IMR-90 (cell line): ENCODE results near the gene C1QTNF9B. TPM values are rescaled to one million over a fixed set of nuclear protein-coding genes. Genes with fewer than 3 reads are reported as not detected.

Experiments used
- ATAC-seq: fragments of 200-7000 bp; cut with Tn5 transposase; 2 replicates; pipeline ENCODE4 v1.9.1; 2020; ENCODE audit warnings: low read depth, mild to moderate bottlenecking, moderate library complexity
- BruUV-seq: library from RNA; stranded (reverse); fragments of 400-500 nt; replicated peaks from 2 replicates; lab custom pipeline; 2021; lab: Mats Ljungman, UMichigan
- CTCF ChIA-PET: fragments of 300-600 bp; formaldehyde crosslinking; extraction: SDS; loops from one replicate; lab custom pipeline; 2021; ENCODE audit warnings: antibody characterized with exemption; lab: Yijun Ruan, JAX
- POLR2A ChIA-PET: fragments of 300-600 bp; sonication (Branson Sonifier 250); formaldehyde crosslinking; loops from one replicate; lab custom pipeline; 2022; ENCODE audit warnings: antibody characterized with exemption; ENCODE audit not compliant: unreplicated experiment; lab: Charles Lee
- DNase-seq: peaks from one replicate; pipeline ENCODE4 v3.0.0; 2013
- H2AFZ ChIP-seq: replicated peaks from 2 replicates; pipeline ENCODE3; 2013; ENCODE audit warnings: low read length, mild to moderate bottlenecking; ENCODE audit not compliant: poor library complexity
- H2AK5ac ChIP-seq: 2 replicates; pipeline ENCODE4 v1.6.1; 2013; ENCODE audit warnings: low read depth, low read length, inconsistent platforms
- H2AK9ac ChIP-seq: replicated peaks from 2 replicates; pipeline ENCODE3; 2013; ENCODE audit warnings: mild to moderate bottlenecking, low read depth, low read length, moderate library complexity; ENCODE audit not compliant: poor library complexity
- H2BK120ac ChIP-seq: 2 replicates; pipeline ENCODE4 v1.6.1; 2013; ENCODE audit warnings: low read depth, low read length, inconsistent platforms
- H2BK15ac ChIP-seq: 3 replicates; pipeline ENCODE4 v1.6.1; 2013; ENCODE audit warnings: low read depth, low read length, inconsistent platforms
- H2BK20ac ChIP-seq: 2 replicates; pipeline ENCODE4 v1.6.1; 2013; ENCODE audit warnings: low read depth, mild to moderate bottlenecking, inconsistent platforms, low read length, moderate library complexity
- H2BK5ac ChIP-seq: 2 replicates; pipeline ENCODE4 v1.6.1; 2013; ENCODE audit warnings: mild to moderate bottlenecking, low read depth, low read length, inconsistent platforms; ENCODE audit not compliant: poor library complexity, severe bottlenecking
- H3K14ac ChIP-seq: replicated peaks from 2 replicates; pipeline ENCODE4 v1.6.1; 2013; ENCODE audit warnings: low read depth, low read length, inconsistent platforms
- H3K18ac ChIP-seq: 2 replicates; pipeline ENCODE4 v1.6.1; 2013; ENCODE audit warnings: low read depth, low read length, control low read depth
- H3K23ac ChIP-seq: 2 replicates; pipeline ENCODE4 v1.6.1; 2013; ENCODE audit warnings: low read depth, low read length, inconsistent platforms
- H3K27ac ChIP-seq: 2 replicates; pipeline ENCODE4 v1.5.1; 2013; ENCODE audit warnings: mild to moderate bottlenecking, control low read depth, low read length; ENCODE audit not compliant: insufficient read depth
- H3K27me3 ChIP-seq: 2 replicates; pipeline ENCODE4 v1.6.1; 2013; ENCODE audit warnings: low read length; ENCODE audit not compliant: control insufficient read depth, insufficient read depth
- H3K36me3 ChIP-seq: 2 replicates; pipeline ENCODE4 v1.6.1; 2013; ENCODE audit warnings: low read length, mixed read lengths; ENCODE audit not compliant: control insufficient read depth, insufficient read depth
- H3K4ac ChIP-seq: 2 replicates; pipeline ENCODE4 v1.6.1; 2013; ENCODE audit warnings: low read depth, low read length, inconsistent platforms
- H3K4me1 ChIP-seq: 2 replicates; pipeline ENCODE4 v1.6.1; 2013; ENCODE audit warnings: low read length, mixed read lengths; ENCODE audit not compliant: control insufficient read depth, insufficient read depth
- H3K4me2 ChIP-seq: 2 replicates; pipeline ENCODE4 v1.6.1; 2013; ENCODE audit warnings: low read depth, mild to moderate bottlenecking, control low read depth, low read length, moderate library complexity
- H3K4me3 ChIP-seq: 2 replicates; pipeline ENCODE4 v1.5.1; 2013; ENCODE audit warnings: low read depth, mild to moderate bottlenecking, control low read depth, low read length, moderate library complexity; ENCODE audit not compliant: insufficient read depth
- H3K56ac ChIP-seq: 2 replicates; pipeline ENCODE4 v1.6.1; 2013; ENCODE audit warnings: low read length, inconsistent platforms; ENCODE audit not compliant: insufficient read depth; ENCODE audit errors: extremely low read depth
- H3K79me1 ChIP-seq, 2 experiments: 2 replicates each; pipeline ENCODE4 v1.6.1; 2013; ENCODE audit warnings: low read length in 2 of 2, inconsistent platforms in 1 of 2, low read depth in 1 of 2
- H3K9ac ChIP-seq: 2 replicates; pipeline ENCODE4 v1.6.1; 2013; ENCODE audit warnings: low read depth, low read length, control low read depth
- H3K9me1 ChIP-seq: 2 replicates; pipeline ENCODE4 v1.6.1; 2013; ENCODE audit warnings: low read length, inconsistent platforms; ENCODE audit not compliant: insufficient read depth
- H3K9me3 ChIP-seq: 2 replicates; pipeline ENCODE4 v1.6.1; 2013; ENCODE audit warnings: low read length; ENCODE audit not compliant: control insufficient read depth, insufficient read depth
- H4K20me1 ChIP-seq: 2 replicates; pipeline ENCODE4 v1.6.1; 2013; ENCODE audit warnings: low read length, inconsistent platforms; ENCODE audit not compliant: insufficient read depth
- H4K5ac ChIP-seq: 2 replicates; pipeline ENCODE4 v1.6.1; 2013; ENCODE audit warnings: mild to moderate bottlenecking, low read depth, low read length, control low read depth
- H4K8ac ChIP-seq, 2 experiments: 2 replicates each; pipeline ENCODE4 v1.6.1; 2013; ENCODE audit warnings: low read depth in 2 of 2, low read length in 2 of 2, control low read depth in 1 of 2, inconsistent platforms in 1 of 2
- H4K91ac ChIP-seq: 2 replicates; pipeline ENCODE4 v1.6.1; 2013; ENCODE audit warnings: low read depth, low read length, inconsistent platforms; ENCODE audit not compliant: insufficient read depth
- CEBPB ChIP-seq: IDR thresholded peaks from 2 replicates; pipeline ENCODE4 v1.6.1; 2012; ENCODE audit warnings: low read depth, low read length, improper control_type of control experiment
- MAFK ChIP-seq: IDR thresholded peaks from 2 replicates; pipeline ENCODE4 v1.6.1; 2012; ENCODE audit warnings: low read depth, low read length, improper control_type of control experiment
- MXI1 ChIP-seq: IDR thresholded peaks from 2 replicates; pipeline ENCODE4 v1.6.1; 2012; ENCODE audit warnings: low read depth, mild to moderate bottlenecking, low read length, moderate library complexity, borderline replicate concordance
- NFE2L2 ChIP-seq: fragments of 150-350 bp; IDR thresholded peaks from 2 replicates; pipeline ENCODE4 v1.6.1; 2016; ENCODE audit warnings: low read depth, mild to moderate bottlenecking, low read length
- RAD21 ChIP-seq: IDR thresholded peaks from 2 replicates; pipeline ENCODE4 v1.6.1; 2012; ENCODE audit warnings: low read length, improper control_type of control experiment
- RFX5 ChIP-seq: IDR thresholded peaks from 2 replicates; pipeline ENCODE4 v1.8.0; 2012; ENCODE audit warnings: low read depth, mild to moderate bottlenecking, low read length, moderate library complexity
- USF2 ChIP-seq: fragments of 150-350 bp; IDR thresholded peaks from 2 replicates; pipeline ENCODE4 v1.6.1; 2017; ENCODE audit warnings: mild to moderate bottlenecking, antibody characterized with exemption, low read length, low read depth
- WGBS, 2 experiments: methylation state at CpG; one replicate each; pipeline versions ENCODE4 v1.1.5 to v1.1.7; 2013; ENCODE audit warnings: missing lambda C conversion rate in 2 of 2; ENCODE audit not compliant: insufficient read length in 1 of 2; ENCODE audit errors: extremely low coverage in 2 of 2; 5-methylcytosine and 5-hydroxymethylcytosine counted together
- dilution Hi-C: fragments of 300-500 bp; cut with HindIII; formaldehyde crosslinking; loops from one replicate; pipeline ENCODE4 v1.14.3; 2018; ENCODE audit warnings: low sequenced_read_pairs; ENCODE audit not compliant: unreplicated experiment
- in situ Hi-C: fragments of 300-500 bp; cut with MboI; formaldehyde crosslinking; loops from 3 replicates; pipeline ENCODE4 v1.14.3; 2019; ENCODE audit warnings: low sequenced_read_pairs, inconsistent platforms, mixed read lengths
- intact Hi-C: fragments of 100-400 bp; cut with micrococcal nuclease; formaldehyde crosslinking; loops from 2 replicates; pipeline ENCODE4 v1.10.0; 2022
- polyA plus RNA-seq, 3 experiments: library from polyadenylated mRNA; depleted of rRNA; stranded (reverse); fragments of >200 nt; gene quantifications; 2 replicates each; pipeline ENCODE4 v1.2.3, GENCODE V29; 2012; ENCODE audit warnings: low replicate concordance in 1 of 3
- total RNA-seq: library from RNA; depleted of rRNA; stranded (reverse); fragments of >200 nt; gene quantifications from 2 replicates; pipeline ENCODE4 v1.2.3, GENCODE V29; 2012
- TF ChIP-seq, protein P1 (sequence below): conservative IDR thresholded peaks from 2 replicates; pipeline ENCODE4 v1.5.1; 2012; ENCODE audit warnings: mild to moderate bottlenecking, low read depth, low read length, improper control_type of control experiment

The C1QTNF9B gene
- total and polyA plus RNA-seq, 2 of the 4 experiments (the other 2 are of a cell fraction), result 0.72 to 1.1 TPM

DNA sequence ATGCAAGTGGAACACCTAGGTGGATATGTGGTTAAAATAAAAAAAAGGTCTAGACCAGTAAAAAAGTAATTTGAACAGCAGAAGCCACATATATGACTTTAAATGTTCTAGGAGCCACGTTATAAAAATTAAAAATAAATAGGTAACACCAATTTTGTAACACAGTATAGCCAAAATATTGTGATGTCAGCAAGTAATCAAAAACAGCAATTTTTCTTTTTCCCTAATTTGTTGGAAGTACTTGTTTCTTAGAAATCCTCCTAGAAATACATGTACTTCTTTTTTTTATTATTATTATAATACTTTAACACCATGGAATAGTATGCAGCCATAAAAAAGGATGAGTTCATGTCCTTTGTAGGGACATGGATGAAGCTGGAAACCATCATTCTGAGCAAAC is 25.7 kb upstream of the C1QTNF9B start:
- Histone ChIP-seq H2AFZ (no peak overlapping the region), H3K4me2 (no peak overlapping the region), H2BK5ac (no peak overlapping the region), H3K4ac (no peak overlapping the region), H3K9me3 (no peaks in the 10 kb centered on the region), H4K20me1 (no peaks in the 10 kb centered on the region), H2BK20ac (no peak overlapping the region), H3K14ac (no peak overlapping the region), H3K56ac (no peak overlapping the region), H4K5ac (no peak overlapping the region), H4K91ac (no peak overlapping the region), H3K9ac (no peak overlapping the region), H2AK5ac (no peak overlapping the region), H3K27ac (no peak overlapping the region), H3K27me3 (no peaks in the 10 kb centered on the region), H2BK15ac (no peak overlapping the region), H3K36me3 (no peaks in the 10 kb centered on the region), H3K4me3 (no peak overlapping the region), H3K79me1 (no peaks in the 10 kb centered on the region), H2AK9ac (no peak overlapping the region), H3K4me1 (peaks cover 2% of the 10 kb centered on the region; the same call in 1 of the 2 replicates), H3K18ac (no peak overlapping the region), H4K8ac (no peak overlapping the region), H3K23ac (no peak overlapping the region), H2BK120ac (no peak overlapping the region), H3K9me1 (no peaks in the 10 kb centered on the region)
- POLR2A ChIA-PET, result no interaction called here
- ATAC-seq (no peak), DNase-seq (no peak)
- intact Hi-C loops (no loop called here), dilution Hi-C loops (no loop called here), in situ Hi-C loops (no loop called here)
- CTCF ChIA-PET, result no interaction called here
- TF ChIP-seq USF2, result no peak
- no peak for TF ChIP-seq NFE2L2
- TF ChIP-seq MXI1, result no peak
- no peak for TF ChIP-seq CEBPB
- peak; percentile 64 for TF ChIP-seq MAFK
- no peak for TF ChIP-seq RFX5
- TF ChIP-seq, protein P1, sequence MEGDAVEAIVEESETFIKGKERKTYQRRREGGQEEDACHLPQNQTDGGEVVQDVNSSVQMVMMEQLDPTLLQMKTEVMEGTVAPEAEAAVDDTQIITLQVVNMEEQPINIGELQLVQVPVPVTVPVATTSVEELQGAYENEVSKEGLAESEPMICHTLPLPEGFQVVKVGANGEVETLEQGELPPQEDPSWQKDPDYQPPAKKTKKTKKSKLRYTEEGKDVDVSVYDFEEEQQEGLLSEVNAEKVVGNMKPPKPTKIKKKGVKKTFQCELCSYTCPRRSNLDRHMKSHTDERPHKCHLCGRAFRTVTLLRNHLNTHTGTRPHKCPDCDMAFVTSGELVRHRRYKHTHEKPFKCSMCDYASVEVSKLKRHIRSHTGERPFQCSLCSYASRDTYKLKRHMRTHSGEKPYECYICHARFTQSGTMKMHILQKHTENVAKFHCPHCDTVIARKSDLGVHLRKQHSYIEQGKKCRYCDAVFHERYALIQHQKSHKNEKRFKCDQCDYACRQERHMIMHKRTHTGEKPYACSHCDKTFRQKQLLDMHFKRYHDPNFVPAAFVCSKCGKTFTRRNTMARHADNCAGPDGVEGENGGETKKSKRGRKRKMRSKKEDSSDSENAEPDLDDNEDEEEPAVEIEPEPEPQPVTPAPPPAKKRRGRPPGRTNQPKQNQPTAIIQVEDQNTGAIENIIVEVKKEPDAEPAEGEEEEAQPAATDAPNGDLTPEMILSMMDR, result no peak
- no peak for TF ChIP-seq RAD21
- no TSS peak for BruUV-seq
- no CpG with 5 or more reads among the region's 1 CpG for WGBS, 2 experiments
